HCT116 (cell line): ENCODE data around the gene ACACB. TPM values are rescaled to one million over a fixed set of nuclear protein-coding genes. Genes with fewer than 3 reads are reported as not detected.

Experiments
- ATAC-seq: fragments of 200-7000 bp; cut with Tn5 transposase; 2 replicates; pipeline ENCODE4 v1.9.1; 2020; ENCODE audit warnings: mild to moderate bottlenecking, moderate library complexity
- BruUV-seq: library from RNA; stranded (reverse); fragments of 400-500 nt; replicated peaks from 2 replicates; lab custom pipeline; 2021; lab: Mats Ljungman, UMichigan
- CTCF ChIA-PET: fragments of 300-600 bp; sonication (Branson Sonifier 250); formaldehyde crosslinking; loops from one replicate; lab custom pipeline; 2021; ENCODE audit warnings: antibody characterized with exemption; lab: Charles Lee
- POLR2A ChIA-PET: fragments of 300-600, 350-600 bp; sonication (Branson Sonifier 250); formaldehyde crosslinking; loops from one replicate; lab custom pipeline; 2021; ENCODE audit warnings: antibody characterized with exemption; lab: Charles Lee
- RAD21 ChIA-PET, 2 experiments: fragments of 300-600 bp; sonication (Branson Sonifier 250); formaldehyde crosslinking; loops; one replicate each; lab custom pipeline; 2023; ENCODE audit warnings: low total read pairs in 2 of 2; ENCODE audit not compliant: uncharacterized antibody in 2 of 2, unreplicated experiment in 2 of 2, low non-redundant PET in 1 of 2; lab: Charles Lee
- DNase-seq: peaks from one replicate; pipeline ENCODE4 v3.0.0-alpha.2; 2010; ENCODE audit warnings: low read depth, low spot score
- H2AFZ ChIP-seq: fragments of 200-600 bp; shearing (Covaris generic), sonication (generic); 2 replicates; pipeline ENCODE4 v1.6.1; 2017; ENCODE audit warnings: low read depth, mixed run types, mixed read lengths, antibody characterized with exemption, low read length; ENCODE audit not compliant: poor library complexity, severe bottlenecking
- H3K27ac ChIP-seq: 2 replicates; pipeline ENCODE4 v1.5.1; 2012; ENCODE audit warnings: low read depth, low read length
- H3K27me3 ChIP-seq: fragments of 200-600 bp; sonication (generic); 2 replicates; pipeline ENCODE4 v1.6.1; 2016; ENCODE audit warnings: mixed run types, low read length, mixed read lengths; ENCODE audit not compliant: insufficient read depth
- H3K36me3 ChIP-seq, 2 experiments: fragments of 200-500 bp in 1 of 2; fragments of 200-600 bp in 1 of 2; sonication (Bioruptor generic) in 1 of 2; sonication (generic) in 1 of 2; 2 replicates each; pipeline versions ENCODE4 v1.5.1 to v1.6.1; 2014 to 2016; ENCODE audit warnings: low read length in 2 of 2, inconsistent platforms in 1 of 2, mixed read lengths in 1 of 2, mixed run types in 1 of 2; ENCODE audit not compliant: insufficient read depth in 2 of 2, control insufficient read depth in 1 of 2
- H3K4me1 ChIP-seq, 2 experiments: fragments of 200-600 bp in 1 of 2; sonication (generic) in 1 of 2; 2 replicates each; pipeline versions ENCODE4 v1.5.1 to v1.6.1; 2012 to 2017; ENCODE audit warnings: low read length in 2 of 2, inconsistent platforms in 1 of 2, mild to moderate bottlenecking in 1 of 2, mixed read lengths in 1 of 2, mixed run types in 1 of 2, moderate library complexity in 1 of 2; ENCODE audit not compliant: insufficient read depth in 2 of 2, control insufficient read depth in 1 of 2
- H3K4me2 ChIP-seq: fragments of 200-600 bp; sonication (generic); 2 replicates; pipeline ENCODE4 v1.6.1; 2017; ENCODE audit warnings: mixed run types, low read length, mixed read lengths
- H3K4me3 ChIP-seq, 2 experiments: fragments of 200-600 bp in 1 of 2; sonication (generic) in 1 of 2; replicated peaks in 1 of 2; 2 replicates each; pipeline ENCODE4 v1.5.1; 2011 to 2016; ENCODE audit warnings: low read length in 2 of 2, control low read depth in 1 of 2, low read depth in 1 of 2, mild to moderate bottlenecking in 1 of 2, mixed read lengths in 1 of 2, mixed run types in 1 of 2
- H3K79me2 ChIP-seq: fragments of 200-600 bp; sonication (generic); 2 replicates; pipeline ENCODE4 v1.6.1; 2017; ENCODE audit warnings: mild to moderate bottlenecking, mixed run types, low read length, moderate library complexity, mixed read lengths; ENCODE audit not compliant: insufficient read depth
- H3K9ac ChIP-seq: fragments of 200-600 bp; sonication (generic); 2 replicates; pipeline ENCODE4 v1.6.1; 2016; ENCODE audit warnings: low read length, mixed read lengths
- H3K9me2 ChIP-seq: fragments of 200-600 bp; sonication (generic), shearing (Covaris generic); 2 replicates; pipeline ENCODE4 v1.6.1; 2017; ENCODE audit warnings: mixed run types, mild to moderate bottlenecking, moderate library complexity; ENCODE audit not compliant: insufficient read depth
- H3K9me3 ChIP-seq, 2 experiments: fragments of 200-500 bp in 1 of 2; fragments of 200-600 bp in 1 of 2; sonication (Bioruptor generic) in 1 of 2; sonication (generic) in 1 of 2; 2 replicates each; pipeline ENCODE4 v1.6.1; 2014 to 2017; ENCODE audit warnings: low read length in 2 of 2, mixed read lengths in 2 of 2, inconsistent platforms in 1 of 2, low read depth in 1 of 2, mild to moderate bottlenecking in 1 of 2, mixed run types in 1 of 2, moderate library complexity in 1 of 2; ENCODE audit not compliant: control insufficient read depth in 1 of 2, insufficient read depth in 1 of 2
- H4K20me1 ChIP-seq: fragments of 200-600 bp; sonication (generic), shearing (Covaris generic); 2 replicates; pipeline ENCODE4 v1.6.1; 2017; ENCODE audit warnings: mixed run types, mild to moderate bottlenecking, moderate library complexity; ENCODE audit not compliant: insufficient read depth
- CBX3 ChIP-seq: IDR thresholded peaks from 2 replicates; pipeline ENCODE4 v1.6.1; 2012; ENCODE audit warnings: low read depth
- CEBPB ChIP-seq: IDR thresholded peaks from 2 replicates; pipeline ENCODE4 v1.6.1; 2012; ENCODE audit warnings: low read depth
- EGR1 ChIP-seq: IDR thresholded peaks from 2 replicates; pipeline ENCODE4 v1.6.1; 2012; ENCODE audit warnings: low read depth
- EZH2 ChIP-seq: fragments of 200-600 bp; sonication (generic); IDR thresholded peaks from 2 replicates; pipeline ENCODE4 v1.6.1; 2017; ENCODE audit warnings: antibody characterized with exemption, mixed run types
- EZH2phosphoT487 ChIP-seq: fragments of 200-600 bp; IDR thresholded peaks from 2 replicates; pipeline ENCODE4 v1.6.1; 2018; ENCODE audit warnings: antibody characterized with exemption, borderline replicate concordance
- JUND ChIP-seq: IDR thresholded peaks from 2 replicates; pipeline ENCODE4 v1.6.1; 2012
- POLR2A ChIP-seq: IDR thresholded peaks from 2 replicates; pipeline ENCODE4 v1.7.0; 2011; ENCODE audit warnings: borderline replicate concordance; ENCODE audit not compliant: insufficient read depth, insufficient read length; ENCODE audit errors: extremely low read depth
- POLR2AphosphoS5 ChIP-seq: IDR thresholded peaks from 2 replicates; pipeline ENCODE4 v1.6.1; 2011; ENCODE audit warnings: mild to moderate bottlenecking, low read depth, low read length, moderate library complexity
- RAD21 ChIP-seq: IDR thresholded peaks from 2 replicates; pipeline ENCODE4 v1.6.1; 2012; ENCODE audit warnings: low read depth, mild to moderate bottlenecking
- SP1 ChIP-seq: IDR thresholded peaks from 2 replicates; pipeline ENCODE4 v1.6.1; 2012; ENCODE audit warnings: low read depth
- SRF ChIP-seq: IDR thresholded peaks from 2 replicates; pipeline ENCODE4 v1.6.1; 2012; ENCODE audit warnings: low read depth
- TCF7L2 ChIP-seq: IDR thresholded peaks from 2 replicates; pipeline ENCODE4 v1.7.0; 2011; ENCODE audit warnings: borderline replicate concordance, inconsistent platforms; ENCODE audit not compliant: insufficient read depth, insufficient read length; ENCODE audit errors: extremely low read depth
- ZFX ChIP-seq: fragments of 450-650 bp; IDR thresholded peaks from 2 replicates; pipeline ENCODE4 v1.6.1; 2017
- ZNF274 ChIP-seq: fragments of 200-500 bp; sonication (Bioruptor generic); IDR thresholded peaks from 2 replicates; pipeline ENCODE4 v1.6.1; 2014; ENCODE audit warnings: mild to moderate bottlenecking, low read depth, low read length, inconsistent platforms
- intact Hi-C: fragments of 100-400 bp; cut with micrococcal nuclease; formaldehyde crosslinking; loops from 2 replicates; pipeline ENCODE4 v1.10.0; 2022
- total RNA-seq: library from RNA; stranded (reverse); gene quantifications from one replicate; pipeline ENCODE4 v1.2.1, GENCODE V29; 2021; ENCODE audit not compliant: unreplicated experiment
- TF ChIP-seq, protein P1 (sequence below): IDR thresholded peaks from 2 replicates; pipeline ENCODE4 v1.6.1; 2011; ENCODE audit warnings: mild to moderate bottlenecking, low read length, moderate library complexity; ENCODE audit not compliant: insufficient replicate concordance; ENCODE audit errors: extremely low read depth
- TF ChIP-seq, protein P2 (sequence below): IDR thresholded peaks from 2 replicates; pipeline ENCODE4 v1.6.1; 2012

ACACB gene
- total RNA-seq, 1 experiment from 2014 or later, result 11.1 TPM

DNA sequence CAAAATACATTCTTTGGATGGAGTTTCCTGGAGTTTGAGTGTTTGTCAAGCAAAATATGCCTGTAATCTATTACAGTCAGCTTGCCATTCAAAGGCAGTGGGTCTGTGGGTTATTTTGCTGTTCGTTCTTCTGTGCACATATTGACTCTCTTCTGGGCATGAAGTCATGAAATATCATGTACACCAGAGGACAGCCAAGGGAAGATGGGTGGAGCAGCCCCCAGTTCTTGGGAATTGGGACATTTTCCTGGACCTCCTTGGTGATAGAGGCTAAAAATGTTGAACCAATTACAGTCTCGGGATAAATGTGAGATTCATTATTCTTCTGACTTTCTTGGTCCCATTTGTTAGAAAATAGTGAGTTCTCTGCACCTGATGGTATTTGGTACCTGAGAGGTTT is 103.6 kb downstream of the ACACB start:
- ChIA-PET POLR2A (no interaction called here), RAD21 (no interaction called here), CTCF (no interaction called here)
- no peak overlapping the region for H3K9ac ChIP-seq
- TF ChIP-seq, protein P1, sequence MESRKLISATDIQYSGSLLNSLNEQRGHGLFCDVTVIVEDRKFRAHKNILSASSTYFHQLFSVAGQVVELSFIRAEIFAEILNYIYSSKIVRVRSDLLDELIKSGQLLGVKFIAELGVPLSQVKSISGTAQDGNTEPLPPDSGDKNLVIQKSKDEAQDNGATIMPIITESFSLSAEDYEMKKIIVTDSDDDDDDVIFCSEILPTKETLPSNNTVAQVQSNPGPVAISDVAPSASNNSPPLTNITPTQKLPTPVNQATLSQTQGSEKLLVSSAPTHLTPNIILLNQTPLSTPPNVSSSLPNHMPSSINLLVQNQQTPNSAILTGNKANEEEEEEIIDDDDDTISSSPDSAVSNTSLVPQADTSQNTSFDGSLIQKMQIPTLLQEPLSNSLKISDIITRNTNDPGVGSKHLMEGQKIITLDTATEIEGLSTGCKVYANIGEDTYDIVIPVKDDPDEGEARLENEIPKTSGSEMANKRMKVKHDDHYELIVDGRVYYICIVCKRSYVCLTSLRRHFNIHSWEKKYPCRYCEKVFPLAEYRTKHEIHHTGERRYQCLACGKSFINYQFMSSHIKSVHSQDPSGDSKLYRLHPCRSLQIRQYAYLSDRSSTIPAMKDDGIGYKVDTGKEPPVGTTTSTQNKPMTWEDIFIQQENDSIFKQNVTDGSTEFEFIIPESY, result no peak
- TF ChIP-seq TCF7L2 (no peak), EGR1 (no peak), CBX3 (no peak), RAD21 (no peak), JUND (no peak), EZH2 (no peak), CEBPB (no peak), ZFX (no peak), SP1 (no peak), POLR2AphosphoS5 (no peak), ZNF274 (no peak), EZH2phosphoT487 (no peak), SRF (no peak), POLR2A (no peak)
- TF ChIP-seq, protein P2, sequence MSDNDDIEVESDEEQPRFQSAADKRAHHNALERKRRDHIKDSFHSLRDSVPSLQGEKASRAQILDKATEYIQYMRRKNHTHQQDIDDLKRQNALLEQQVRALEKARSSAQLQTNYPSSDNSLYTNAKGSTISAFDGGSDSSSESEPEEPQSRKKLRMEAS, result no peak
- no peaks in the 10 kb centered on the region for H4K20me1 ChIP-seq
- intact Hi-C loops, result no loop called here
- H3K4me2 ChIP-seq, result no peak overlapping the region
- no TSS peak for BruUV-seq
- H3K4me1 ChIP-seq, result no peaks in the 10 kb centered on the region
- no peaks in the 10 kb centered on the region for H3K9me2 ChIP-seq
- no peak for DNase-seq
- no peaks in the 10 kb centered on the region for H3K36me3 ChIP-seq
- no peak overlapping the region for H3K4me3 ChIP-seq
- ATAC-seq, result no peak
- no peaks in the 10 kb centered on the region for H3K79me2 ChIP-seq
- H3K9me3 ChIP-seq, result no peaks in the 10 kb centered on the region
- no peaks in the 10 kb centered on the region for H3K27me3 ChIP-seq
- H2AFZ ChIP-seq, result no peak overlapping the region
- no peak overlapping the region for H3K27ac ChIP-seq
